Right lung (tissue), 5 donors: ENCODE measurements around the gene CLRN2. TPM values are rescaled to one million over a fixed set of nuclear protein-coding genes. Genes with fewer than 3 reads are reported as not detected.

Experiments used
- polyA plus RNA-seq, 5 donors: library from polyadenylated mRNA; unstranded; fragments of 120-200 nt; gene quantifications; one replicate each; pipeline versions ENCODE4 v1.2.1 to v1.2.3, GENCODE V29; 2013; ENCODE audit warnings: inconsistent platforms in 1 of 5, low replicate concordance in 1 of 5; ENCODE audit not compliant: insufficient read length in 5 of 5, insufficient read depth in 1 of 5

The CLRN2 gene
- polyA plus RNA-seq, 5 donors: not detected

Other genes starting within 250 kb of the CLRN2 start
- gene QDPR, start 3.1 kb upstream of the CLRN2 start, polyA plus RNA-seq: 10 to 100 TPM; 43.3 to 56.4 (median 46.8) TPM
- 10 to 100 TPM; 63.9 to 72.8 (median 68.2) TPM for gene LAP3, start 62.0 kb downstream of the CLRN2 start, polyA plus RNA-seq
- gene MED28, start 99.5 kb downstream of the CLRN2 start, polyA plus RNA-seq: 10 to 100 TPM; 56.8 to 82.7 (median 69.3) TPM